ENCODE measurements around the gene TIMELESS. TPM values are rescaled to one million over a fixed set of nuclear protein-coding genes. Genes with fewer than 3 reads are reported as not detected.

The TIMELESS gene
- polyA plus RNA-seq, 2 of the 4 experiments (the other 2 are of a cell fraction), result 17.6 to 60.1 TPM

- H3K9me3 ChIP-seq, result no peaks in the 10 kb centered on the region
- TF ChIP-seq EHMT2 (IDR thresholded peaks at IDR 0.05; ENCODE audit: low read depth) (no peak), ZC3H11A (IDR thresholded peaks at IDR 0.05) (no peak), SREBF2 (IDR thresholded peaks at IDR 0.05) (no peak), ESRRA (IDR thresholded peaks at IDR 0.05; ENCODE audit: borderline replicate concordance, low read length) (no peak), RNF2 (IDR thresholded peaks at IDR 0.05; ENCODE audit: borderline replicate concordance, low read depth) (no peak), EP300 (IDR thresholded peaks at IDR 0.05) (no peak), MAZ (IDR thresholded peaks at IDR 0.05; ENCODE audit: borderline replicate concordance, low read depth, low read length) (no peak), MYC (IDR thresholded peaks at IDR 0.05; ENCODE audit: borderline replicate concordance, low read length) (no peak), EHF (CRISPR knock-in tag; IDR thresholded peaks at IDR 0.05) (no peak), NR3C1 (IDR thresholded peaks at IDR 0.05) (no peak), GATA3 (IDR thresholded peaks at IDR 0.05; ENCODE audit: borderline replicate concordance) (no peak), HDAC2 (IDR thresholded peaks at IDR 0.05) (no peak), ZSCAN20 (CRISPR knock-in tag; IDR thresholded peaks at IDR 0.05) (no peak), ZNF302 (CRISPR knock-in tag; IDR thresholded peaks at IDR 0.05) (no peak), RARB (CRISPR knock-in tag; IDR thresholded peaks at IDR 0.05) (no peak), FOXS1 (CRISPR knock-in tag; IDR thresholded peaks at IDR 0.05) (no peak), RFX5 (IDR thresholded peaks at IDR 0.05) (no peak)
- TF ChIP-seq, protein P1, sequence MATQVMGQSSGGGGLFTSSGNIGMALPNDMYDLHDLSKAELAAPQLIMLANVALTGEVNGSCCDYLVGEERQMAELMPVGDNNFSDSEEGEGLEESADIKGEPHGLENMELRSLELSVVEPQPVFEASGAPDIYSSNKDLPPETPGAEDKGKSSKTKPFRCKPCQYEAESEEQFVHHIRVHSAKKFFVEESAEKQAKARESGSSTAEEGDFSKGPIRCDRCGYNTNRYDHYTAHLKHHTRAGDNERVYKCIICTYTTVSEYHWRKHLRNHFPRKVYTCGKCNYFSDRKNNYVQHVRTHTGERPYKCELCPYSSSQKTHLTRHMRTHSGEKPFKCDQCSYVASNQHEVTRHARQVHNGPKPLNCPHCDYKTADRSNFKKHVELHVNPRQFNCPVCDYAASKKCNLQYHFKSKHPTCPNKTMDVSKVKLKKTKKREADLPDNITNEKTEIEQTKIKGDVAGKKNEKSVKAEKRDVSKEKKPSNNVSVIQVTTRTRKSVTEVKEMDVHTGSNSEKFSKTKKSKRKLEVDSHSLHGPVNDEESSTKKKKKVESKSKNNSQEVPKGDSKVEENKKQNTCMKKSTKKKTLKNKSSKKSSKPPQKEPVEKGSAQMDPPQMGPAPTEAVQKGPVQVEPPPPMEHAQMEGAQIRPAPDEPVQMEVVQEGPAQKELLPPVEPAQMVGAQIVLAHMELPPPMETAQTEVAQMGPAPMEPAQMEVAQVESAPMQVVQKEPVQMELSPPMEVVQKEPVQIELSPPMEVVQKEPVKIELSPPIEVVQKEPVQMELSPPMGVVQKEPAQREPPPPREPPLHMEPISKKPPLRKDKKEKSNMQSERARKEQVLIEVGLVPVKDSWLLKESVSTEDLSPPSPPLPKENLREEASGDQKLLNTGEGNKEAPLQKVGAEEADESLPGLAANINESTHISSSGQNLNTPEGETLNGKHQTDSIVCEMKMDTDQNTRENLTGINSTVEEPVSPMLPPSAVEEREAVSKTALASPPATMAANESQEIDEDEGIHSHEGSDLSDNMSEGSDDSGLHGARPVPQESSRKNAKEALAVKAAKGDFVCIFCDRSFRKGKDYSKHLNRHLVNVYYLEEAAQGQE (IDR thresholded peaks at IDR 0.05), result no peak
- TF ChIP-seq, protein P2, sequence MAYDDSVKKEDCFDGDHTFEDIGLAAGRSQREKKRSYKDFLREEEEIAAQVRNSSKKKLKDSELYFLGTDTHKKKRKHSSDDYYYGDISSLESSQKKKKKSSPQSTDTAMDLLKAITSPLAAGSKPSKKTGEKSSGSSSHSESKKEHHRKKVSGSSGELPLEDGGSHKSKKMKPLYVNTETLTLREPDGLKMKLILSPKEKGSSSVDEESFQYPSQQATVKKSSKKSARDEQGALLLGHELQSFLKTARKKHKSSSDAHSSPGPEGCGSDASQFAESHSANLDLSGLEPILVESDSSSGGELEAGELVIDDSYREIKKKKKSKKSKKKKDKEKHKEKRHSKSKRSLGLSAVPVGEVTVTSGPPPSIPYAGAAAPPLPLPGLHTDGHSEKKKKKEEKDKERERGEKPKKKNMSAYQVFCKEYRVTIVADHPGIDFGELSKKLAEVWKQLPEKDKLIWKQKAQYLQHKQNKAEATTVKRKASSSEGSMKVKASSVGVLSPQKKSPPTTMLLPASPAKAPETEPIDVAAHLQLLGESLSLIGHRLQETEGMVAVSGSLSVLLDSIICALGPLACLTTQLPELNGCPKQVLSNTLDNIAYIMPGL (CRISPR knock-in tag; IDR thresholded peaks at IDR 0.05; ENCODE audit: borderline replicate concordance), result no peak
- no peak for DNase-seq (ENCODE audit: low read depth in 1 of 2, low spot score in 1 of 2)
- 91% methylated on average over 11 of the region's 11 CpGs for WGBS (ENCODE audit: missing lambda C conversion rate)
- H3K4me1 ChIP-seq, result no peaks in the 10 kb centered on the region
- ATAC-seq, result no peak
- FAIRE-seq, result no peak
- POLR2A ChIA-PET, result interaction anchor here (0.9 kb wide), 1 partner anchor 12 kb away, joined by 3 read pairs; no protein-coding TSS in a partner anchor
- no peak overlapping the region for H3K27ac ChIP-seq
- H3K4me3 ChIP-seq, result no peak overlapping the region
- H3K4me2 ChIP-seq, result no peak overlapping the region
- CTCF ChIA-PET, result interaction anchor here (2.0 kb wide), 1 partner anchor 11 kb away, joined by 6 read pairs; the partner anchor contains the start of gene TIMELESS
Observed at GRCh38 chr12:56437430-56438176, 11.6 kb downstream of the TIMELESS start.

- H3K4me3 ChIP-seq, result no peak overlapping the region
- H3K9me3 ChIP-seq, result no peaks in the 10 kb centered on the region
- no peak for TF ChIP-seq TFCP2L1 (CRISPR knock-in tag; IDR thresholded peaks at IDR 0.05)
- TF ChIP-seq RNF2 (IDR thresholded peaks at IDR 0.05; ENCODE audit: borderline replicate concordance, low read depth), result no peak
- TF ChIP-seq BHLHE40 (IDR thresholded peaks at IDR 0.05; ENCODE audit: low read depth, low read length), result no peak
- TF ChIP-seq NPAS2 (CRISPR knock-in tag; IDR thresholded peaks at IDR 0.05; ENCODE audit: borderline replicate concordance), result no peak
- no peak for TF ChIP-seq ESRRA (IDR thresholded peaks at IDR 0.05; ENCODE audit: borderline replicate concordance, low read length)
- no peak for TF ChIP-seq CBX8 (IDR thresholded peaks at IDR 0.05)
- no peak for TF ChIP-seq RAD21 (conservative IDR thresholded peaks at IDR 0.05 in 1 of 2, IDR thresholded peaks at IDR 0.05 in 1 of 2)
- no peak for TF ChIP-seq RCOR1 (IDR thresholded peaks at IDR 0.05; ENCODE audit: low read depth, low read length)
- no peak for TF ChIP-seq ELK1 (IDR thresholded peaks at IDR 0.05; ENCODE audit: low read depth, low read length)
- TF ChIP-seq ATOH8 (CRISPR knock-in tag; IDR thresholded peaks at IDR 0.05; ENCODE audit: low read depth), result no peak
- no peak overlapping the region for H3K4me2 ChIP-seq
- H3K27ac ChIP-seq, result no peak overlapping the region
- WGBS (ENCODE audit: missing lambda C conversion rate), result 94% methylated on average over 6 of the region's 6 CpGs
- FAIRE-seq (no peak), DNase-seq (ENCODE audit: low read depth in 1 of 2, low spot score in 1 of 2) (no peak), ATAC-seq (no peak)
- no peaks in the 10 kb centered on the region for H3K4me1 ChIP-seq
- ChIA-PET POLR2A (no interaction called here), CTCF (interaction anchor here (0.5 to 0.6 kb wide), 2 partner anchors 62 to 140 kb away, joined by 3 read pairs; no protein-coding TSS in a partner anchor)
Observed at GRCh38 chr12:56434828-56435227, 14.4 kb downstream of the TIMELESS start.

All from A549 (cell line).